ENCODE measurements around the gene PURB.

The PURB gene

GRCh38 chr7:44906965-44907364 lies 21.6 kb upstream of the PURB start:
- no peak for DNase-seq (ENCODE audit: extremely low read depth, low read depth)
- no peak for TF ChIP-seq CTCF (IDR thresholded peaks at IDR 0.05; ENCODE audit: low read depth, low read length, missing control alignments)
- H3K4me3 ChIP-seq (replicated peaks; ENCODE audit: low read depth, low read length) = no peak overlapping the region

GRCh38 chr7:44905002-44905635 lies 19.8 kb upstream of the PURB start:
- no peak overlapping the region for H3K4me3 ChIP-seq (replicated peaks; ENCODE audit: low read depth, low read length)
- DNase-seq (ENCODE audit: extremely low read depth, low read depth) = no peak
- no peak for TF ChIP-seq CTCF (IDR thresholded peaks at IDR 0.05; ENCODE audit: low read depth, low read length, missing control alignments)

GRCh38 chr7:44899443-44899842 lies 14.1 kb upstream of the PURB start:
- DNase-seq (ENCODE audit: extremely low read depth, low read depth) = no peak
- H3K4me3 ChIP-seq (replicated peaks; ENCODE audit: low read depth, low read length) = no peak overlapping the region
- no peak for TF ChIP-seq CTCF (IDR thresholded peaks at IDR 0.05; ENCODE audit: low read depth, low read length, missing control alignments)

- no peak for DNase-seq (ENCODE audit: extremely low read depth, low read depth)
- no peak for TF ChIP-seq CTCF (IDR thresholded peaks at IDR 0.05; ENCODE audit: low read depth, low read length, missing control alignments)
- H3K4me3 ChIP-seq (replicated peaks; ENCODE audit: low read depth, low read length) = no peak overlapping the region
These were observed 12.7 kb upstream of the PURB start for GRCh38 chr7:44898039-44898438.

- H3K4me3 ChIP-seq (replicated peaks; ENCODE audit: low read depth, low read length) = no peak overlapping the region
- no peak for TF ChIP-seq CTCF (IDR thresholded peaks at IDR 0.05; ENCODE audit: low read depth, low read length, missing control alignments)
- no peak for DNase-seq (ENCODE audit: extremely low read depth, low read depth)
These were observed 12.0 kb upstream of the PURB start for GRCh38 chr7:44897309-44897708.

DNA sequence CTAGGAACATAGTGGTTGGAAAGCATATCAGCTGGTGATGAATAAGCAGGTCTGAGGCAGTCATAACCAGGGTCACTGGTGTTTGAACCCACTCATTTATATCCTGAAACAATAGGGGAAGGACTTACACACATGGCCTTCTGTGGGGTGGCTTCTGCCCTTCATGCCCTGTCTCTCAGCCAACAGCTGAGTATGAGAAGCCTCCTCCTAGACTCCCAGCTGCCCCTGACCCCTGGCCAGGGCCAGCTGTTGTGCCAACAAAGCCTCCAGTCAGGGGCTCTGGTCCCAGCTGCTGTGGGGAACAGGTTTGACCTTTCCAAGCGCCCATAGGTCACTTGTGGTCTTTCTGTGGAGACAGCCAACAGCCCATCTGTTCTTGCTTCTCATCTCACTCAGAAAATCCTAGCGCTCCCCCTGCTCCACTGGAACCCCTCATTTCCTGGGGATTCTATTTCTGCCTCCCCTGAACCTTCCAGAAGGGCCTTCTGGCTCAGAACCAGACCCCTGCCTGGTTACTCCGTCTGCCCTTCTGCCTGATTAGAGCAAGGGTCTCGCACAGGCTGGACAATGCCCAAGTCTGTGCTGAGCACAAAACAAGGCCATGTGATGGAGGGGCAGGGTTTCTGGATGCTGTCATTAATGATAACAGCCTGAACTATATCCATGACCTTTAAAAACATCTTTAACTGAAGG lies 9.7 kb upstream of the PURB start:
- TF ChIP-seq CTCF (IDR thresholded peaks at IDR 0.05; ENCODE audit: low read depth, low read length, missing control alignments) = no peak
- no peak overlapping the region for H3K4me3 ChIP-seq (replicated peaks; ENCODE audit: low read depth, low read length)
- no peak for DNase-seq (ENCODE audit: extremely low read depth, low read depth)

All from HFF-Myc (cell line).